HG03565 (cell line): ENCODE data around the gene NUDT1.

Experiments
- ATAC-seq: cut with Tn5 transposase; IDR thresholded peaks from one replicate; pipeline ENCODE4 v1.9.1; 2021; ENCODE audit warnings: mild to moderate bottlenecking, moderate library complexity; ENCODE audit not compliant: unreplicated experiment

The NUDT1 gene

DNA sequence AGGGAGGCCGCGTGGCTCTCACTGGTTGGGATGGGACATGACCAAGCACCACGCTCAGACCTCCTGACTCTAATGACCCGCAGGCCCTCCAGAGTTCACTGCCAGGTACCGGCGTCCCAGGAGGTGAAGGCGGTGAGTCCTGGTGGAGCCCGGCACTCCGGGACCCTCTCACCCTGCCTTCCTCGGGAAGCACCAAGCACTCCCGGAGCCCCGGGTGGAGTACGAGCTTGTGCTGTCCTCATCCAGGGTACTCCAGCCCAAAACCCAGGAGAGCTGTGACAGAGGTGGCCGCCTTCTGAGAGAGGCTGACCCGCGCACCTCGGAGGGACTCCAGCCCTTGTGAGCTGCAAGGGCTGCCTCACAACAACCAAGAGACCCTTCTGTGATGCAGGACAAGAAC, 18.7 kb upstream of the NUDT1 start:
- ATAC-seq: no peak

- ATAC-seq: no peak
Observed at GRCh38 chr7:2224491-2224928, 17.5 kb upstream of the NUDT1 start.

DNA sequence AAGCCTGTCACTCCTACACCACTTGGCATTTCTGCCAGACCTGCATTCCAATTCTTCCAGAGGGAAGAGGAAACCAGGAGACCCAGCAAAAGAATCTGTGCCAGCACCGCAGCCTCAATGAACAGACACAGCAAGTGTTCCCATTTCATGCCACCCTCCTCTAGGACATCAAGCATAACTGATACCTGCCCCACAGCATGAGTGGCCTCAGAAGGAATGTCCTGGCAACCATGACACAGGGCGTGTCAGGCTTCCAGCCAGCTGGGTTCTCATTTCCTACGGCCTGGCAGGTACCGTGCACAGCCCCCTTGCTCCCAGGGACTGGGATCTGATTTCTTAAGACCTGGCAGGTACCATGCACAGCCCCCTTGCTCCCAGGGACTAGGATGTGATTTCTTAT, 17.1 kb upstream of the NUDT1 start:
- no peak for ATAC-seq

- no peak for ATAC-seq
Observed at GRCh38 chr7:2225336-2225735, 16.7 kb upstream of the NUDT1 start.

- no peak for ATAC-seq
Observed at GRCh38 chr7:2225830-2226229, 16.2 kb upstream of the NUDT1 start.

DNA sequence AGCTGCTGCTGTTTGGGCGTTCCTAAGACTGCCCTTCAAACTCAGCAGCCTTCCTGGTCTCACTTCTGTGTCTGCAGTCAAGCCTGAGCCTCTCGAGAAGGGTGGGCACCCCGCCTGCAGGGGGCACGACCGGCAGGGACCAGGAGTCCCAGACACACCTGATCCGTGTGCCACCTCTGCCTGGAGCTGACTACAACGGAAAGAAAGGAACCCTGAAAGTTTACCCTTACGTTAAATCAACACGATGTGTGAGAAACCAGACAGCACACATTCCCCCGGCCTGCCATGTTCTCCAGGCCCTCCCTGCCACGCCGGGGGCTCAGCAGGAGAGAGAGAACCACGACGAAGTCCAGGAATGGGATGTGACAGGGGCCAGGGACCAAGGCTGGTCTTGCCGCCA, 14.3 kb upstream of the NUDT1 start:
- no peak for ATAC-seq

GRCh38 chr7:2228921-2229320, 13.1 kb upstream of the NUDT1 start:
- ATAC-seq: no peak

GRCh38 chr7:2229467-2229866, 12.6 kb upstream of the NUDT1 start:
- ATAC-seq: no peak

DNA sequence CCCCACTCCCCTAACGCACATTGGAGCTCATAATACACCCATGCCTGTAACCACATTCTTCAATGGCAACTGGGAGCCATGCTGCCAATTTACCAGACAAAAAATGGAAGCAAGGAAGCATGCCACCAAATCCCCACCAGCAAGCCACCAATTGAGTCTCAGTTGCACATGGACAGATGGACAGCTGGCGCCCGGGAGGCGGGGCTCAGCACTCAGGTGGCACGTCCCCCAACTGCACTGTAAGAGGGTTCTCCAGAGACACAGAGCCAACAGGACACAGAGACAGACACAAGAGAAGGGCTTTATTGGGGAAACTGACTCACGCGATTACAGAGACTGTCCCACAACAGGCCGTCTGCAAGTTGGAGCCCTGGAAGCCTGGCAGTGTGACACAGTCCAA, 11.8 kb upstream of the NUDT1 start:
- ATAC-seq: no peak

- ATAC-seq: no peak
Observed at GRCh38 chr7:2230882-2231281, 11.1 kb upstream of the NUDT1 start.

GRCh38 chr7:2231992-2232765, 9.8 kb upstream of the NUDT1 start:
- ATAC-seq: no peak

DNA sequence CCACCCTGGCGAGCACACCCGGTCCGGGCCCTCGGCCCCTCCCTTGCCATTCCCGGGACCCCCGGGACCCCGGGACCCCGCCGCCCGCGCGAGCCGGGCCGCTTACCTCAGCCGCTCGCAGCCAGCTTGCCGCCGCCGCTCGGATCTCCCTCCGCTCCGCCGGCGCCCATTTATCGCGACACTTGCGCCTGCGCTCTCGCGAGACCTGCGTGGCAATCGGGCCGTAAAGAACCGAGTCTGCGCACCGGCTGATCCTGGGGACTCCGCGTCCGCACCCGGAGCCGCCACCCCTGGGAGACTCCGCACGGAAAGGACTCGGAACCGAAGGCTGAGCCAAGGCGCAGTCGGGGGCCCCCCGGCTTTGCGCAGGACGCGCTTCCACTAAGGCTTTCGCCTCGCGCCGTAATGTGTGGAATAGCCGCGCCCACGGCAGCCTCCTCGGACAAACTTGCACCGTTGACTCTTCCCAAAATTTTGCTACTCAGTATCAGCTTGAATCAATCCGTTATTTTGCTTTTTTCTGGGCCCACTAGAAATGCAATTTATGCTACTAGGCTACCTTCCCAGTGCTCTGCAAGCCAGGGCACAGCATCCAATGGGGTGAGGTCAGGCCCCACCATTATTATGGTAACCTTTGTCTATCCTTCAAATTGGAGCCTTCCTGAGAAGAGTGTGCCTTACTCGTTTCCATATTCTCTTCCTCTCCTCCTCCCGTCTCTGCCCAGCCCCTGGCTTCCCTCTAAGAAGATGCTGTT, 9.1 kb upstream of the NUDT1 start, which contains the start of gene MAD1L1:
TSS of gene MAD1L1 (minus strand) at position 180 of the 755 bp plus-strand sequence. CDS start 2,812 bp downstream, outside the sequence.
- peak; percentile 58 for ATAC-seq

DNA sequence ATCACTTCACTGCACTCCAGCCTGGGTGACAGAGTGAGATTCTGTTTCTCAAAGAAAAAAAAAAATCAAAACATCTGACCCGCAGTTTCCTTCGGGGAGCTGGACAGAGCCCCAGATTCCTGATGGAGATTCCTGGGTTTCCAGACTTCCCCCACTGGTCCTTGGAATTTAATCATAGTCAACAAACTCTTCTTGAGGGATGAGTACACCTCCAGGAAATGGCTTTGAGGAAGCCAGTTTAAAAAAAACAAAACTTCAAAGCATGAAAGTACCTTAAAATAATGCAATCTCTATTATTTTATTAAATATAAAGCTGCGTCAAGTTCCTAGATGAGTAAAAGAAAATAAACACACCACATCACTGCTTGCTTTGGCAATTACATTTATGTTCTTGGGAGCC, 8.1 kb upstream of the NUDT1 start:
- ATAC-seq: no peak

DNA sequence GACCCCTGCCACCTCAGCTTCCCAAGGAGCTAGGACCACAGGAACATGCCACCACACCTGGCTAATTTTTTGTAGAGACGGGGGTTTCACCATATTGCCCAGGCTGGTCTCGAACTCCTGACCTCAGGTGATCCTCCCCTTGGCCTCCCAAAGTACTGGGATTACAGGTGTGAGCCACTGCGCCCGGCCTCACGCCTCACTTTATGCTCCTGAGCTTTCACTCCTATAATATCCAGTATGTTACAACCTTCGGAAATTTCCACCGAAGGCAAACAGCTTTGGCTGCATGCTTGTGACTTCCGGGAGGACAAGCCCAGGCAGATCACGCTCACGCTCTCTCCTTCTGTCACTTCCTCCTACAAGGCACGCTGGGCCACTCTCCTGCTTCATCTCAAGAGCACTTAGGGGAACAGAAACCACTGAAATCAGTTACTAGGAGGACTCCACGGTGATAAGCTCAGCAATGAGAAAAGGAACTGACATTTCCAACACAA, 4.9 kb upstream of the NUDT1 start:
- peak; percentile 60 for ATAC-seq

DNA sequence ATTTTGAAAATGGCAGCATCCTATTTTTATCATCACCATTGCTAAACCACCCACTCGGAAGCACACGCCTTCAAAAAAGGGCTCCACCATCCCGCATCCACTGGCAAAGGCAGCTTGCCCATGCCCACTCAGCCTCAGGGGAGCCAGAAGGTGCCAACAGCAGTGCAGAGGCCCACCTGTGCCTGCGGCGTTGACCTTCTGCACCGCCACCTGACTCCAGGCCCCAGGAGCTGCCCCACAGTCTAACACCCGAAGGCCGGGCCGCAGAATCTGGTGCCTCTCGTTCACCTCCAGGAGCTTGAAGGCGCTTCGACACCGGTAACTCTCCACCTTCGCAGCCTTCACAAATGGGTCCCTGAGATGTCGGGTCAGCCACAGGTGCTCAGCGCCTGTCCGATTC, 2.8 kb upstream of the NUDT1 start:
- no peak for ATAC-seq

GRCh38 chr7:2242541-2243429, 759 bp downstream of the NUDT1 start:
- ATAC-seq: no peak

DNA sequence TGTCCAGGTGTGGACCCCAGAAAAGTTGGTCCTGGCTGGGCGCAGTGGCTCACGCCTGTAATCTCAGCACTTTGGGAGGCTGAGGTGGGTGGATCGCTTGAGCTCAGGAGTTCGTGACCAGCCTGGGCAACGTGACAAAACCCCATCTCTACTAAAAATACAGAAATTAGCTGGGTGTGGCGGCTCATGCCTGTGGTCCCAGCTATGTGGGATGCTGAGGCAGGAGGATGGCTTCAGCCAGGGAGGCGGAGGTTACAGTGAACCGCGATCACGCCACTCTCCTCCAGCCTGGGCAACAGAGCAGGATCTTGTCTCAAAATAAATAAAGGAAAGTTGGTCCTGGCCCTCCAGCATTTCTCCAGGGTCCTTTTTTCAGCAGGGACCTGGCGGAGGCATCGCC, 1.4 kb downstream of the NUDT1 start:
- no peak for ATAC-seq

DNA sequence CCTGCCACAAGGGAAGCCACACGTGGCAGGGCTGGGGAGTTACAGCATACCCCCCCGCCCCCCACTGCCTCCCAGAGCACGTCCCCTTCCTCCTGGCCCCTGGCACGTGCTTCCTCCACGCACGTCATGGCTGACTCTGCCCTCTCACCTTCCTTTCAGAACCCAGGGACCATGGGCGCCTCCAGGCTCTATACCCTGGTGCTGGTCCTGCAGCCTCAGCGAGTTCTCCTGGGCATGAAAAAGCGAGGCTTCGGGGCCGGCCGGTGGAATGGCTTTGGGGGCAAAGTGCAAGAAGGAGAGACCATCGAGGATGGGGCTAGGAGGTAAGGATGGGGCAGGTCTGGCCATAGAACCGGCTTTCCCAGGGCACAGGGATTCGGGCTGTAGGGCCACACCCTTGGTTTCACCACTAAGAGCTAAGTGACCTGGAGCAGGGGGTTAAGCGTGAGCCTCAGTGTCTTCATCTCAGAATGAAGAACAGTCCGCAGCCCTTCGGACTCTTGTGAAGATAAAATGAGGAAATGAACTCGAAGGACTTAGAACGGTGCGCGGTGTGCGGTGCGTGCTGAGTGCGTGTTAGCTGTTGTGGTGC, 2.5 kb downstream of the NUDT1 start:
- no peak for ATAC-seq

DNA sequence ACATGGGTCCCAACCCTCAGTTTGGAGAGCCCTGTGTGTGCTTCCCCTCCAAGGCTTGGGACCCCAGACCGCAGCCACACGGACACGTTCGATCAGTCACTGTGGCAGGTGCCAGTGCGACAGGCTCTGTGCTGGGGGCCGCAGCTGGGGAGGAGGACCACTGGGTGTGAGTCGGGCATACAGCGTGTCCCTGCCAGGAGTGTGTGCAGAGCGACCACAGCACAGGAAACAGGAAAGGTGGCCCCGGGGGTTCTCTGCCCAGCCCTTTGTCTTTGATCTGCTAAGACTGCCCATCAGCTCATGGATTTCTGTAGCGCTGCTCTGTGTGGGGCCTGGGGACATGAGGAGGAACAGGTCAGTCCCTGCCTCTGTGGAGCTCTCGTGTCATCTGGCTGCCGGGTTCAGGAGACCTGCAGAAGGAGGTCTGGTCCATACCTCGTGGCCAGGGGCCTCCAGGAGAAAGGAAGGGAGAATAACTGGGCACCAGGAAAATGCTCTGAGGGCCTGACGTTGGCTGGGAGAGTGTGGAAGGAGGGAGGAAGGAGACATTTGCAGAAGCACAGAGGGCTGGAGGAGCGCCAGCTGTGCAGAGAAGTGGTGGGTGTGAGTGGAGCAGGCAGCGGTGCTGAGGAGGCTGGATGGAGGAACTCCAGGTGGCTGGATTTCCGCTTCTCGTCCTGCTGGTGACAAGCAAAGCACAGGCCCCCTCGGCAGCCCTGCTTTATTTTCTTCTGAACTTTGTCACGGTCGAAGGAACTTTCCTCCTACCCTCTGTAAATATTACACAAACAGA, 4.1 kb downstream of the NUDT1 start:
- no peak for ATAC-seq
